ENCODE data around the gene ANKRD13B. TPM values are rescaled to one million over a fixed set of nuclear protein-coding genes. Genes with fewer than 3 reads are reported as not detected.

The ANKRD13B gene
- total RNA-seq, 3 donors from 2014 or later = 8.5 to 13.0 (median 9.2) TPM

DNA sequence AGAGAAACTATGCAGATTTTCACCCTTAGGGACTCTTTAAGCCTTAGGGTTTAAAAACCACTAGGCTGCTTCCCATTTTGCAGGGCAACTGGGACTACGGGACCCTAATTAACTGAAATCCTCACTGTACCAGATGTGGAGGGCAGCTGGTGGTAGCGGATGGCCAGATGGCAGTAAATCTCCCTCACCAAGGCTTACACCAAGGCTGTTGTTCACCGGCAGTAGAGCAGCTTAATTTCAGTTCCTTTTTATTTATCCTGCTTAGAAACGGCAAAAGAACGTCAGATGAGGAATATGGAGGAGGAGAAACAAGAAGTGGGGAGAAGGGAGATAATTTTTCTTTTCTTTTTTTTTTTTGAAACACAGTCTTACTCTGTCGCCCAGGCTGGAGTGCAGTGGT is 32.6 kb upstream of the ANKRD13B start:
- TF ChIP-seq POLR2AphosphoS5 (IDR thresholded peaks at IDR 0.05) (no peak), CTCF (IDR thresholded peaks at IDR 0.05) (no peak), POLR2A (IDR thresholded peaks at IDR 0.05) (no peak)
- Histone ChIP-seq H3K36me3 (no peaks in the 10 kb centered on the region), H3K9me3 (no peaks in the 10 kb centered on the region), H3K4me1 (no peaks in the 10 kb centered on the region), H3K27ac (no peak overlapping the region), H3K4me3 (no peak overlapping the region), H3K27me3 (no peaks in the 10 kb centered on the region)
- DNase-seq (ENCODE audit: low spot score in 2 of 2) = no peak
- intact Hi-C loops (cut with DNase I; ENCODE audit: low total_unique reads) = no loop called here

DNA sequence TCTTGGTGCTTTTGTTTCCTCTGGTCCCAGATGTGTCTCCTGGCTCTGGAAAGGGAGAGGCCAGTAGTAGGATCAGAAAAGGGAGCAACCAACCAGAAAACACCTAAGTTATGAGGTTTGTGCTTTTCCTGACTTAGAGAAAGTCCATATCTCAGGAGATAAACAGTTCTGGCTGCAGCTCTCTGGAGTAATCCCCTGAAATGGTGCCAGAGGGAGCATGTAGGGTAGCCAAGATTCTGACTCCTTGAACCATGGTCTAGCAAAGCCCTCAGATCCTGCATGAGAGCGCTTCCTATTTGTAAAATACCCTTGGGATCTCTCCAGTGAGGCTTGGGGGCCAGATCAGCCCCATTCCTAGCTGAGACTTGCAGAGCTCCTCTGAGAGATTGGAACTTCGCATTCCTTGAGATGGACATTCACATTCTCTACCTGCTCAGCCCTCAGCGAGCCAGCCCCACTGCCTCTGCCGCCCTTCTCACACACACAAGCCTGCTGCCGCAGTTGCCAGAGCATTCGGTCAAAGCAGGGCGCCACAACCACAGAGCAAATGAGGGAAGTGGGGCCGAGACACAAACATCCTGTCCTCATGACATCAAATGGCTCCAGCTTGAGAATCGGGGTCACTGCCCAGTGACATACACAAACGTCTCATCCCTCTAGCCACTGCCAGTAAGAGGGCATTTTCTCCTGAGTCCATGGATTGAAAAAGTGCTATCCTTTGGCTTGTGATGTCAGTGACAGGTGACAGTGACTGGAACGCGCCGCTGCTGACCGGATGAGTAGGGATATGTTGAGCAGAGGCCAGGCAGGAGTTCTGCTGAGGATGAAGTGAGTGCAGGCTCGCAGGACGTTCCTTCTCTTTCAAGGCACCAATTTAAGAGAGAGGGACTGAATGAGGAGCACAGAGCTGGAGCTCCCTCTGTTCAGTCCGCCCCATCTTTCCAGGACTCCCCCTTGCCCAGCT is 31.1 kb upstream of the ANKRD13B start:
- Histone ChIP-seq H3K27ac (peak overlapping the region in 1 of 2 donors; percentile 30), H3K27me3 (no peaks in the 10 kb centered on the region), H3K9me3 (no peaks in the 10 kb centered on the region), H3K36me3 (no peaks in the 10 kb centered on the region), H3K4me1 (peaks cover 3% of the 10 kb centered on the region in 2 donors), H3K4me3 (no peak overlapping the region)
- TF ChIP-seq POLR2A (IDR thresholded peaks at IDR 0.05) (no peak), CTCF (IDR thresholded peaks at IDR 0.05) (no peak), POLR2AphosphoS5 (IDR thresholded peaks at IDR 0.05) (no peak)
- intact Hi-C loops (cut with DNase I; ENCODE audit: low total_unique reads) = no loop called here
- DNase-seq (ENCODE audit: low spot score in 2 of 2) = no peak

DNA sequence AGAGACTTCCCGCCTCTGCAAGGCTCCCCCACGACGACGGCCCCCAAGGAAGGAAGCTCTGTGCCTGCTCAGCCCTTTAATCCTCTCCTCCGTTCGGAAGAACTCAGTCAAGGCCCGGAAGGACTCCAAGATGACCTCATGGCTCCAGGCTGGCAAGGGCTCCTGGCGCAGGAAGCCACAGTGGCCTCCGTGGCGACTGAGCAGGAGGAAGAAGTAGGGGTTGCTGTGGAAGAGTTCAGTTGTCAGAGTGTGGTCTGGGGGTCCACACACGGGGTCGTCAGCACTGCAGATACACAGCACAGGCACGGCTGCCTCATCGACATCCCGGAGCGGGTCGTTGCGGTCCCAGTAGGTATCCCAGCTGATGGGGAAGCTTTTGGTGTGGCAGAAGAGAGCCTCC is 30.3 kb upstream of the ANKRD13B start:
- TF ChIP-seq CTCF (IDR thresholded peaks at IDR 0.05) = no peak
- no peak for TF ChIP-seq POLR2A (IDR thresholded peaks at IDR 0.05)
- no peak for TF ChIP-seq POLR2AphosphoS5 (IDR thresholded peaks at IDR 0.05)
- H3K4me3 ChIP-seq = no peak overlapping the region
- intact Hi-C loops (cut with DNase I; ENCODE audit: low total_unique reads) = no loop called here
- peaks cover 3% of the 10 kb centered on the region in 2 donors for H3K4me1 ChIP-seq
- H3K27me3 ChIP-seq = no peaks in the 10 kb centered on the region
- H3K36me3 ChIP-seq = no peaks in the 10 kb centered on the region
- no peaks in the 10 kb centered on the region for H3K9me3 ChIP-seq
- DNase-seq (ENCODE audit: low spot score in 2 of 2) = no peak
- H3K27ac ChIP-seq = no peak overlapping the region

DNA sequence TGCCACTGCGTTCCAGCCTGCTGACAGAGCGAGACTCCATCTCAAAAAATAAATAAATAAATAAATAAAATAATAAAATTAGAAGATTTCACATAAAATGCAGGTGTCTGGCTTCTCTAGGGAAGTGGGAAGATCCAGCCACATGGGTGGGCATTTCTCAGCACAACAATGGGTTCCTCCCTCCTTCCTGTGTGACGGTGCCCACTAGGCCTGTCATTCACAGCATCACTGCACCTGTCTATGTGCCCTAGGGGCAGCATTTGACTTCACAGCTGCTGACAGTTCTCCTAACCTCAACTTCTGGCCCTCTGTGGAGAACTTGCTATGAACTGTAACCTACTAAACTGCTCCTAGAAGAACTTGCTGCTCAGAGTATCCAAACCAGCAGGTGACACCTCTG is 29.1 kb upstream of the ANKRD13B start:
- Histone ChIP-seq H3K27ac (no peak overlapping the region), H3K4me1 (peaks cover 3% of the 10 kb centered on the region in 2 donors), H3K9me3 (no peaks in the 10 kb centered on the region), H3K36me3 (no peaks in the 10 kb centered on the region), H3K27me3 (no peaks in the 10 kb centered on the region), H3K4me3 (no peak overlapping the region)
- intact Hi-C loops (cut with DNase I; ENCODE audit: low total_unique reads) = no loop called here
- no peak for DNase-seq (ENCODE audit: low spot score in 2 of 2)
- TF ChIP-seq POLR2A (IDR thresholded peaks at IDR 0.05) (no peak), POLR2AphosphoS5 (IDR thresholded peaks at IDR 0.05) (no peak), CTCF (IDR thresholded peaks at IDR 0.05) (no peak)

Measured in breast epithelium (tissue), 4 donors.